OCI-LY7 (cell line): ENCODE data around the gene NFE2L1. TPM values are rescaled to one million over a fixed set of nuclear protein-coding genes. Genes with fewer than 3 reads are reported as not detected.
A peak's percentile ranks its signal among the peaks of the same experiment; 100 is the strongest.
"Not testable (repeated sequence)": the region's sequence is repeated elsewhere in the genome, so short reads cannot be mapped to it uniquely, and the experiment has no call there.

Experiments
- BruUV-seq: library from RNA; stranded (reverse); fragments of 400-500 nt; replicated peaks from 2 replicates; lab custom pipeline; 2021; lab: Mats Ljungman, UMichigan
- CTCF ChIA-PET: fragments of 300-600 bp; sonication (Branson Sonifier 250); formaldehyde crosslinking; loops from one replicate; lab custom pipeline; 2022; ENCODE audit warnings: antibody characterized with exemption; ENCODE audit not compliant: unreplicated experiment; lab: Charles Lee
- POLR2A ChIA-PET: fragments of 300-600 bp; sonication (Branson Sonifier 250); formaldehyde crosslinking; loops from one replicate; lab custom pipeline; 2022; ENCODE audit warnings: antibody characterized with exemption; lab: Charles Lee
- DNase-seq: peaks from one replicate; pipeline ENCODE4 v3.0.0-alpha.2; 2015; ENCODE audit warnings: low spot score
- H2AFZ ChIP-seq: fragments of 200-600 bp; sonication (generic), shearing (Covaris generic); 2 replicates; pipeline ENCODE4 v1.6.1; 2014; ENCODE audit warnings: mild to moderate bottlenecking, antibody characterized with exemption, low read length, moderate library complexity
- H3K27ac ChIP-seq: fragments of 200-600 bp; sonication (generic); 2 replicates; pipeline ENCODE4 v1.5.1; 2014; ENCODE audit warnings: mixed run types, low read depth, mild to moderate bottlenecking, moderate library complexity, low read length, inconsistent platforms; ENCODE audit not compliant: poor library complexity, severe bottlenecking
- H3K36me3 ChIP-seq: fragments of 200-600 bp; sonication (generic); 2 replicates; pipeline ENCODE4 v1.6.1; 2014; ENCODE audit warnings: mild to moderate bottlenecking, antibody characterized with exemption, low read length, moderate library complexity, mixed read lengths; ENCODE audit not compliant: insufficient read depth
- H3K4me1 ChIP-seq: fragments of 200-600 bp; sonication (generic); 2 replicates; pipeline ENCODE4 v1.5.1; 2014; ENCODE audit warnings: mild to moderate bottlenecking, low read length; ENCODE audit not compliant: insufficient read depth, poor library complexity, severe bottlenecking
- H3K4me2 ChIP-seq: fragments of 200-600 bp; sonication (generic); 2 replicates; pipeline ENCODE4 v1.6.1; 2014; ENCODE audit warnings: mild to moderate bottlenecking, low read length
- H3K4me3 ChIP-seq: fragments of 200-600 bp; sonication (generic); 2 replicates; pipeline ENCODE4 v1.5.1; 2014; ENCODE audit warnings: mild to moderate bottlenecking, low read depth, low read length; ENCODE audit not compliant: poor library complexity, severe bottlenecking
- H3K79me2 ChIP-seq: fragments of 200-600 bp; sonication (generic); 2 replicates; pipeline ENCODE4 v1.6.1; 2016; ENCODE audit warnings: low read depth, mild to moderate bottlenecking, low read length, moderate library complexity, mixed read lengths; ENCODE audit not compliant: insufficient read depth
- H3K9me2 ChIP-seq: fragments of 200-600 bp; sonication (generic); 2 replicates; pipeline ENCODE4 v1.6.1; 2016; ENCODE audit warnings: mild to moderate bottlenecking, low read length, mixed read lengths; ENCODE audit not compliant: insufficient read depth
- H3K9me3 ChIP-seq: fragments of 200-600 bp; sonication (generic); 2 replicates; pipeline ENCODE4 v1.6.1; 2014; ENCODE audit warnings: mild to moderate bottlenecking, mixed run types, low read length, mixed read lengths
- H4K20me1 ChIP-seq: fragments of 200-600 bp; sonication (generic); 2 replicates; pipeline ENCODE4 v1.6.1; 2014; ENCODE audit warnings: mild to moderate bottlenecking, antibody characterized with exemption, low read length, moderate library complexity, mixed read lengths; ENCODE audit not compliant: insufficient read depth
- EZH2phosphoT487 ChIP-seq: fragments of 200-600 bp; sonication (generic); IDR thresholded peaks from 2 replicates; pipeline ENCODE4 v1.6.1; 2018; ENCODE audit warnings: low read depth, borderline replicate concordance, mild to moderate bottlenecking, mixed run types, antibody characterized with exemption, low read length, moderate library complexity, mixed read lengths
- intact Hi-C: fragments of 100-400 bp; cut with micrococcal nuclease; formaldehyde crosslinking; loops from one replicate; pipeline ENCODE4 v1.10.0; 2022; ENCODE audit not compliant: unreplicated experiment
- total RNA-seq, 2 experiments: library from RNA; depleted of rRNA in 1 of 2; stranded (reverse); fragments of >200 nt in 1 of 2; shearing (Covaris generic) in 1 of 2; gene quantifications; 2 replicates each; pipeline ENCODE4 v1.2.3, GENCODE V29; 2014 to 2022
- TF ChIP-seq, protein P1 (sequence below): fragments of 200-600 bp; sonication (generic); conservative IDR thresholded peaks from 2 replicates; pipeline ENCODE4 v1.5.1; 2014; ENCODE audit warnings: mild to moderate bottlenecking, antibody characterized with exemption, low read length, moderate library complexity, mixed read lengths

Gene NFE2L1
- total RNA-seq, 2 experiments from 2014 or later = 42.3 to 106 TPM

DNA sequence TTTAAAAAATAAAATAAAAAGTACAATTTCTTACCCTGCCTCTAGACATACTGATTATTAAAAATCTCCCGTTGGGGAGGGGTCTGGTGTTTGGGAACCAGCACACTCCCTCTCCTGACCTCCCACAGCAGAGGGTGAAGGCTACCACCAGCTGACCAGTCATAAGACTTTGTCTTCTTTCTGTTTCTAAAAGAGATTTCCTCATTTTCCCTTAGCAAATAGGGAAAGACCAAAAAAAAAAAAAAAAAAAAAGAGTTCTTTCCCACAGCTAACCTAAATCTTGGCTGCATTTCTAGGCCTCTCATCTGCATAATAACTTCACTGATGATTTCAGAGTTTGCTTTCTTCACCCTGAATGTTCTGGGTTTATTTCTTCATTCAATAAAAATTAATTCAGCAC, 47.0 kb upstream of the NFE2L1 start:
- DNase-seq = no peak
- H3K9me3 ChIP-seq = no peaks in the 10 kb centered on the region
- H3K4me1 ChIP-seq = peaks cover 34% of the 10 kb centered on the region
- no peak overlapping the region for H3K4me3 ChIP-seq
- no peak for TF ChIP-seq EZH2phosphoT487
- TF ChIP-seq, protein P1, sequence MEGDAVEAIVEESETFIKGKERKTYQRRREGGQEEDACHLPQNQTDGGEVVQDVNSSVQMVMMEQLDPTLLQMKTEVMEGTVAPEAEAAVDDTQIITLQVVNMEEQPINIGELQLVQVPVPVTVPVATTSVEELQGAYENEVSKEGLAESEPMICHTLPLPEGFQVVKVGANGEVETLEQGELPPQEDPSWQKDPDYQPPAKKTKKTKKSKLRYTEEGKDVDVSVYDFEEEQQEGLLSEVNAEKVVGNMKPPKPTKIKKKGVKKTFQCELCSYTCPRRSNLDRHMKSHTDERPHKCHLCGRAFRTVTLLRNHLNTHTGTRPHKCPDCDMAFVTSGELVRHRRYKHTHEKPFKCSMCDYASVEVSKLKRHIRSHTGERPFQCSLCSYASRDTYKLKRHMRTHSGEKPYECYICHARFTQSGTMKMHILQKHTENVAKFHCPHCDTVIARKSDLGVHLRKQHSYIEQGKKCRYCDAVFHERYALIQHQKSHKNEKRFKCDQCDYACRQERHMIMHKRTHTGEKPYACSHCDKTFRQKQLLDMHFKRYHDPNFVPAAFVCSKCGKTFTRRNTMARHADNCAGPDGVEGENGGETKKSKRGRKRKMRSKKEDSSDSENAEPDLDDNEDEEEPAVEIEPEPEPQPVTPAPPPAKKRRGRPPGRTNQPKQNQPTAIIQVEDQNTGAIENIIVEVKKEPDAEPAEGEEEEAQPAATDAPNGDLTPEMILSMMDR = no peak
- no peaks in the 10 kb centered on the region for H3K36me3 ChIP-seq
- no peak overlapping the region for H2AFZ ChIP-seq
- no peaks in the 10 kb centered on the region for H4K20me1 ChIP-seq
- BruUV-seq = no TSS peak
- intact Hi-C loops = no loop called here
- no peak overlapping the region for H3K27ac ChIP-seq
- no peaks in the 10 kb centered on the region for H3K79me2 ChIP-seq
- H3K9me2 ChIP-seq = no peaks in the 10 kb centered on the region
- POLR2A ChIA-PET = no interaction called here
- no peak overlapping the region for H3K4me2 ChIP-seq
- CTCF ChIA-PET = no interaction called here

GRCh38 chr17:48001657-48002056, 46.5 kb upstream of the NFE2L1 start:
- H2AFZ ChIP-seq, H3K36me3 ChIP-seq, BruUV-seq, CTCF ChIA-PET, H3K4me2 ChIP-seq, intact Hi-C loops, DNase-seq, H3K27ac ChIP-seq, POLR2A ChIA-PET, H3K9me2 ChIP-seq, H3K9me3 ChIP-seq, H4K20me1 ChIP-seq, H3K79me2 ChIP-seq, H3K4me3 ChIP-seq: not testable (repeated sequence)
- peaks cover 34% of the 10 kb centered on the region for H3K4me1 ChIP-seq

DNA sequence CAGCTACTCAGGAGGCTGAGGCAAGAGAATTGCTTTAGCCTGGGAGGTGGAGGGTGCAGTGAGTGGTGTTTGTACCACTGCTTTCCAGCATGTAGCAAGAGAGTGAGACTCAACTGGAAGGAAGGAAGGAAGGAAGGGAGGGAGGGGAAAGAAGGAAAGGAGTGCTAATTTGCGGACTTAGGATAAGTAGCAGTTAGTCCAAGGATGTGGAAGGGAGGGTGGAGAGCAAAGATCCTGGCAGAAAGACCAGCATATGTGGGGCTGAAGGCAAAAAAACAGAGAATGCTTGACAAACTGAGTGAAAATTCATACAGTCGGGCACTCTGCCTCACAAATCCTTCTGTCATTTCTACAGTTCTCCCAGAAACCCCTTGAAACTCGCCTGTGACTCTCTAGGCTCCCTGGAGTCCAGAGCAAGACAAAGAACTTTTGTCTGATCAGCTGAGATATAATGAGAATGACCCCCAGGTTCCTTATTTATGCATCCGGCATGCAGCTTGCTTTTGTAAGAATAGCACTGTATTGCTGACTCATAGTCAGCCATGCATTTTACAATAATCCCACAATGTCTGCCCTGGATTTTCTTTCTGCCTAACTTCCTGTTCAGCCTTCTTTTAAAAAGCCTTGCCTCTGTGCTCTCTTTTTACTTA, 45.8 kb upstream of the NFE2L1 start:
- ChIA-PET CTCF (no interaction called here), POLR2A (interaction anchor here (1.2 kb wide), 1 partner anchor 15 kb away, joined by 4 read pairs; no protein-coding TSS in a partner anchor)
- no peaks in the 10 kb centered on the region for H3K36me3 ChIP-seq
- H2AFZ ChIP-seq = peak overlapping the region; percentile 97
- H3K4me2 ChIP-seq = peak overlapping the region; percentile 54
- H3K9me2 ChIP-seq = no peaks in the 10 kb centered on the region
- intact Hi-C loops = no loop called here
- no peak overlapping the region for H3K4me3 ChIP-seq
- no TSS peak for BruUV-seq
- peak; percentile 60 for DNase-seq
- peaks cover 34% of the 10 kb centered on the region for H3K4me1 ChIP-seq
- H3K27ac ChIP-seq = no peak overlapping the region
- H3K79me2 ChIP-seq = no peaks in the 10 kb centered on the region
- no peaks in the 10 kb centered on the region for H3K9me3 ChIP-seq
- TF ChIP-seq, protein P1 = no peak
- no peak for TF ChIP-seq EZH2phosphoT487
- H4K20me1 ChIP-seq = no peaks in the 10 kb centered on the region
